ENCODE data around the gene SEC22A.

The SEC22A gene

DNA sequence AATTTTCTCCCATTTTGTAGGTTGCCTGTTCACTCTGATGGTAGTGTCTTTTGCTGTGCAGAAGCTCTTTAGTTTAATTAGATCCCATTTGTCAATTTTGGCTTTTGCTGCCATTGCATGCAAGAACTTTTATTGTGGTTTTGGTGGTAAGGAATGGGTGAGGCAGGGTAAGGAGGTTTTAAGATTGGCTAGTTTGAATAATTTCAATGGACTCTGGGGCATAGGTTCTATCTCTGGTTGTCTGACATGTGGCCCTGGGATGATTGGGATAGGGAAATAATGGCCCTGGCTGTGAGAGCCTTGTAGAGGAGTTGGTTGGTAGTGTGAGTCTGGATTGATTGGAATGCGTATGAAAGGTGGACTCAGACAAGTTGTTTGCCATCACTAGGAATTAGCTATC is 38.0 kb downstream of the SEC22A start:
- Histone ChIP-seq H3K27me3 (no peaks in the 10 kb centered on the region), H3K4me3 (ENCODE audit: low read depth, low read length) (no peak overlapping the region), H3K36me3 (no peaks in the 10 kb centered on the region; the same call in none of the 2 replicates), H3K4me1 (peaks cover 6% of the 10 kb centered on the region), H3K9me3 (no peaks in the 10 kb centered on the region)
- TF ChIP-seq, protein P1, sequence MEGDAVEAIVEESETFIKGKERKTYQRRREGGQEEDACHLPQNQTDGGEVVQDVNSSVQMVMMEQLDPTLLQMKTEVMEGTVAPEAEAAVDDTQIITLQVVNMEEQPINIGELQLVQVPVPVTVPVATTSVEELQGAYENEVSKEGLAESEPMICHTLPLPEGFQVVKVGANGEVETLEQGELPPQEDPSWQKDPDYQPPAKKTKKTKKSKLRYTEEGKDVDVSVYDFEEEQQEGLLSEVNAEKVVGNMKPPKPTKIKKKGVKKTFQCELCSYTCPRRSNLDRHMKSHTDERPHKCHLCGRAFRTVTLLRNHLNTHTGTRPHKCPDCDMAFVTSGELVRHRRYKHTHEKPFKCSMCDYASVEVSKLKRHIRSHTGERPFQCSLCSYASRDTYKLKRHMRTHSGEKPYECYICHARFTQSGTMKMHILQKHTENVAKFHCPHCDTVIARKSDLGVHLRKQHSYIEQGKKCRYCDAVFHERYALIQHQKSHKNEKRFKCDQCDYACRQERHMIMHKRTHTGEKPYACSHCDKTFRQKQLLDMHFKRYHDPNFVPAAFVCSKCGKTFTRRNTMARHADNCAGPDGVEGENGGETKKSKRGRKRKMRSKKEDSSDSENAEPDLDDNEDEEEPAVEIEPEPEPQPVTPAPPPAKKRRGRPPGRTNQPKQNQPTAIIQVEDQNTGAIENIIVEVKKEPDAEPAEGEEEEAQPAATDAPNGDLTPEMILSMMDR (IDR thresholded peaks at IDR 0.05; ENCODE audit: low read depth, low read length), result no peak
- DNase-seq, result no peak

DNA sequence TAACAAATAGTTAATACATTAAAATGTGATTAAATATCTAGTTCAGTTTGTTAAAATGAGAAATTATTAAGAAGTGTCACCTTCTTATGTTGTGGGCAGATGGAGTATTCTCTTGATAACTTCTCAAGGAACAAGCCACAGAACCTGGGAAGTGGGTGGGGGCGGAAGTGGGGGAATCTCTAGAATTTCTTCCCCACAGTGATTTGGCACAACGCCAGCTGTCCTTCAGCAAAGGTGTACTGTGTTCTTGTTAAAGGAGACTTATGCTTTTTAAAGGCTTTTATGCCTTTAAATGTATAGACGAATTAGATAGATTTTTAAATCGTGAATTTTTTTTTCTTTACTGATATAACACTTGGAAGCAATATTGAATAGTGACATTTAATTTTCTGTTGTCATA is 42.4 kb downstream of the SEC22A start:
- TF ChIP-seq, protein P1 (IDR thresholded peaks at IDR 0.05; ENCODE audit: low read depth, low read length), result no peak
- DNase-seq, result peak; percentile 13
- Histone ChIP-seq H3K9me3 (no peaks in the 10 kb centered on the region), H3K4me3 (ENCODE audit: low read depth, low read length) (no peak overlapping the region), H3K4me1 (peaks cover 26% of the 10 kb centered on the region), H3K36me3 (peaks cover 7% of the 10 kb centered on the region), H3K27me3 (no peaks in the 10 kb centered on the region)

DNA sequence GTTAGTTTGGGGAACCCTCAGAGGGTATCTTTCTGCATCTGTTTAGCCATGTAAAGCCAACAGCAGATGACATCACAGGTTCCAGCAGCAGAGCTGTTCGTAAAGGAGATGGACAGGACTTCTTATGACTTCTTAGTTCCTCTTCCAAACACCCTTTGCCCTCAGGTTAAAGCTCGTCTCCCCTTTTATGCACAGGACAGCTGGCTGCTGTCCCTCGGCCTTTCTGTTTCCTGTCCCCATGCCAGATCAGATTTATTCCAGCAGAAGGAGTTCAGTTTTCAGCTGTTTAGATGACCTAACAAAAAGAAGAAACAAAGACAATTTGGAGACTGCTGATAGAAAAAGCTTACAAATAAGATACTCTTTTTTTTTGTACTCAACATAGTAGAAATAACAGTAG is 45.1 kb downstream of the SEC22A start:
- peaks cover 26% of the 10 kb centered on the region for H3K4me1 ChIP-seq
- TF ChIP-seq, protein P1 (IDR thresholded peaks at IDR 0.05; ENCODE audit: low read depth, low read length), result no peak
- no peaks in the 10 kb centered on the region for H3K27me3 ChIP-seq
- peaks cover 8% of the 10 kb centered on the region for H3K36me3 ChIP-seq
- peak; percentile 26 for DNase-seq
- no peak overlapping the region for H3K4me3 ChIP-seq (ENCODE audit: low read depth, low read length)
- no peaks in the 10 kb centered on the region for H3K9me3 ChIP-seq

DNA sequence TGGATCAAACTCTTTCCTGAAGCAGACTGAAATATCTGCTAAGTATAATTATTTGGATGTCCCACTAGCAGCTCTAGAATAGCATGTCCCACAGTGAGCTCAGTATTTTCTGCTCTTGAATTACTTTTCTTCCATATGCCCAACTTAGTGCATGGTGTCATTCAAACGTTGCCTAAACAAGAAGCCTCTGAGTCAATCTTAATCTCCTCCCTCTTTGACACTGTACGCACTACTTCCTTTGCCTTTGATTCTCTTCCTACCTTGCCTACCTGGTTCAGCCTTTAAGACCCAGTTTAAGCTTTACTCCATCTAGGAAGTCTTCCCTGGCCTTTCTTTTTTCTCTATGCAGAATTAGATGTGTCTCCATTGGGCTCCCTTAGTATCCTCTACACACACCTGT is 54.5 kb downstream of the SEC22A start:
- no peaks in the 10 kb centered on the region for H3K9me3 ChIP-seq
- TF ChIP-seq, protein P1 (IDR thresholded peaks at IDR 0.05; ENCODE audit: low read depth, low read length), result no peak

DNA sequence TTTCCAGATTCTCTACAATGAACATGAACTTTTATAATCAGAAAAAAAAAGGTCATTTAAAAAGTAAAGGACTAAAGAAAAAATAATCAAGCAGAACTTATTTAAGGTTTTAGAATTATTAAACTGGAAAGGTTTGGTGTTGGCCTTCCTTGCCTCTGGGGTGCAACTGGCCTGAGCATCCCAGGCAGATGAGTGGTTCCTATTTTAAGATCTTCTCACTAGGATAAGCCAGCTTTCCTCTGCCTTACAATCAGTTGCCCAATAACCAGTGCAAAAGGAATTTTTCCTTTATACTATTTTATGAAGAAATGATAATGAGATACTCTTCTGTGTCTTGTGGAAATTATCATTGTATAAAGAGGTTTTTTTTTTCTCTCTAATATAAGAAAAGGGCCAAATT is 56.6 kb downstream of the SEC22A start:
- Histone ChIP-seq H3K27me3 (no peaks in the 10 kb centered on the region), H3K4me1 (peaks cover 2% of the 10 kb centered on the region; the same call in 1 of the 2 replicates), H3K36me3 (no peaks in the 10 kb centered on the region), H3K9me3 (no peaks in the 10 kb centered on the region), H3K4me3 (ENCODE audit: low read depth, low read length) (no peak overlapping the region)
- DNase-seq, result no peak
- TF ChIP-seq, protein P1 (IDR thresholded peaks at IDR 0.05; ENCODE audit: low read depth, low read length), result no peak

More for the DNA sequence above, 54.5 kb downstream of the SEC22A start:
- Histone ChIP-seq H3K4me3 (ENCODE audit: low read depth, low read length) (no peak overlapping the region), H3K36me3 (no peaks in the 10 kb centered on the region), H3K4me1 (no peaks in the 10 kb centered on the region), H3K27me3 (no peaks in the 10 kb centered on the region)
- no peak for DNase-seq

DNA sequence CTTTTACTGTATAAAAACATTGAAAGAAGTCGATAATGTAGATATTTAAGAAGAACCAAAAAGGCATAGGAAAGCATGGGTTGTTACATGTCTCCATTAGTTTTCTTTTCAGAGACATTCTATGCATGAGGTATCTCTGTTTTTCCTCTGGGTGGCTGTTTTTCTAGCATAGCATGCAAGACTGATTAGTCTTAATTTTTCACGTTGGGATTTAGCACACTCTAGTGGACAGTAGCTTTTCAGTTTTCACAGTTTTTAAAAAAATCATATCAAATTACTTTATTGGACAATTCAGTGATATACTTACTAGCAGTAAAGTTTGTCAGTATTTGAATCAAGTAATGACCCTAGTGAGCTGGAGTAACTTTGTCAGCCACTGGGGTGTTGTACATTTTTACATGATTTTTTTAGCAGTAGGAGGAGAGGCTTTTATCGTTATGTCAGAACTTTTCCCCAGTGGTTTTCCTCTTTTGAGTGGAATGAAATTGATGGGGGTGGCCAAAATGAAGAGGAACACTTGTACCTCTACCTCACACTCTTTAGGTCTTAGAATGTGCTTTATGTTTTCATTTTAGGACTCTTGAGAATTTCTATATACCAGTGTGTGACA is 57.2 kb downstream of the SEC22A start:
- Histone ChIP-seq H3K36me3 (no peaks in the 10 kb centered on the region), H3K4me1 (peaks cover 2% of the 10 kb centered on the region; the same call in 1 of the 2 replicates), H3K9me3 (no peaks in the 10 kb centered on the region), H3K4me3 (ENCODE audit: low read depth, low read length) (no peak overlapping the region), H3K27me3 (no peaks in the 10 kb centered on the region)
- no peak for DNase-seq
- TF ChIP-seq, protein P1 (IDR thresholded peaks at IDR 0.05; ENCODE audit: low read depth, low read length), result peak; percentile 82

Measured in BE2C (cell line).